ENCODE data around the gene DPYD. TPM values are rescaled to one million over a fixed set of nuclear protein-coding genes. Genes with fewer than 3 reads are reported as not detected.
A peak's percentile ranks its signal among the peaks of the same experiment; 100 is the strongest.

DPYD gene
- total RNA-seq, 1 experiment from 2014 or later, result 0.46 TPM

DNA sequence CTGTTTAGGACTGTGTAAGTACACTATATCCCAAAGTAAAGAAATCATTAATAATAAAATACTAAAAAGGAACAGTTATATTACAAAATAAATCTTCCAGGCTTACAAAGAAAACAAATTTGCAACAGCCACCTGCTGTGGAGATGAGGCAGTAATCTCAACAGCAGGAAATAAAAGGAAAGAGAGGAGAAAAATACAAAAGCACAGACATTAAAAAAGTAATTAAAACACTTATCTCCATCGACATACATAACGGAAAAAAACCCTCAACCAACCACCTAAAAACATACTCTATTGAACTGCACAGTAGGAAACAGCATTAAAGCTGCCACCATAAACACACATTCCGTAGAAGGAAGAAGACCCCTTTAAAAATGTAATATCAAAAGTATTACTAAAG is 317.6 kb downstream of the DPYD start:
- TF ChIP-seq ATF3 (CRISPR knock-in tag; conservative IDR thresholded peaks at IDR 0.05) (no peak), HMGA2 (CRISPR knock-in tag; IDR thresholded peaks at IDR 0.05) (no peak), JAZF1 (CRISPR knock-in tag; IDR thresholded peaks at IDR 0.05) (no peak), IRF2 (CRISPR knock-in tag; IDR thresholded peaks at IDR 0.05; ENCODE audit: borderline replicate concordance, low read depth) (no peak), EMX1 (CRISPR knock-in tag; IDR thresholded peaks at IDR 0.05) (no peak), USF2 (CRISPR knock-in tag; IDR thresholded peaks at IDR 0.05) (no peak), CDX4 (CRISPR knock-in tag; IDR thresholded peaks at IDR 0.05; ENCODE audit: borderline replicate concordance) (no peak), KAT7 (CRISPR knock-in tag; IDR thresholded peaks at IDR 0.05; ENCODE audit: borderline replicate concordance) (no peak), AFF4 (CRISPR knock-in tag; IDR thresholded peaks at IDR 0.05; ENCODE audit: borderline replicate concordance) (no peak)
- TF ChIP-seq, protein P1, sequence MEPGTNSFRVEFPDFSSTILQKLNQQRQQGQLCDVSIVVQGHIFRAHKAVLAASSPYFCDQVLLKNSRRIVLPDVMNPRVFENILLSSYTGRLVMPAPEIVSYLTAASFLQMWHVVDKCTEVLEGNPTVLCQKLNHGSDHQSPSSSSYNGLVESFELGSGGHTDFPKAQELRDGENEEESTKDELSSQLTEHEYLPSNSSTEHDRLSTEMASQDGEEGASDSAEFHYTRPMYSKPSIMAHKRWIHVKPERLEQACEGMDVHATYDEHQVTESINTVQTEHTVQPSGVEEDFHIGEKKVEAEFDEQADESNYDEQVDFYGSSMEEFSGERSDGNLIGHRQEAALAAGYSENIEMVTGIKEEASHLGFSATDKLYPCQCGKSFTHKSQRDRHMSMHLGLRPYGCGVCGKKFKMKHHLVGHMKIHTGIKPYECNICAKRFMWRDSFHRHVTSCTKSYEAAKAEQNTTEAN (CRISPR knock-in tag; IDR thresholded peaks at IDR 0.05), result no peak
- POLR2A ChIA-PET, result no interaction called here
- Mint-ChIP-seq H3K36me3 (no peaks in the 10 kb centered on the region), H3K4me1 (peaks cover 4% of the 10 kb centered on the region; the same call in 1 of the 2 replicates), H3K4me3 (no peak overlapping the region), H3K27ac (no peak overlapping the region), H3K27me3 (ENCODE audit: low read depth) (no peaks in the 10 kb centered on the region), H3K9me3 (no peaks in the 10 kb centered on the region)
- CTCF ChIA-PET, result no interaction called here
- DNase-seq (ENCODE audit: low spot score) (no peak), ATAC-seq (no peak)

GRCh38 chr1:97599447-97599846 is 321.4 kb downstream of the DPYD start:
- Mint-ChIP-seq H3K27me3 (ENCODE audit: low read depth) (no peaks in the 10 kb centered on the region), H3K36me3 (no peaks in the 10 kb centered on the region), H3K4me3 (no peak overlapping the region), H3K9me3 (no peaks in the 10 kb centered on the region), H3K27ac (no peak overlapping the region), H3K4me1 (peaks cover 4% of the 10 kb centered on the region; the same call in 1 of the 2 replicates)
- ChIA-PET POLR2A (interaction anchor here (0.6 kb wide), 2 partner anchors 19 to 174 kb away, joined by 3 to 5 read pairs; no protein-coding TSS in a partner anchor), CTCF (no interaction called here)
- TF ChIP-seq, protein P2, sequence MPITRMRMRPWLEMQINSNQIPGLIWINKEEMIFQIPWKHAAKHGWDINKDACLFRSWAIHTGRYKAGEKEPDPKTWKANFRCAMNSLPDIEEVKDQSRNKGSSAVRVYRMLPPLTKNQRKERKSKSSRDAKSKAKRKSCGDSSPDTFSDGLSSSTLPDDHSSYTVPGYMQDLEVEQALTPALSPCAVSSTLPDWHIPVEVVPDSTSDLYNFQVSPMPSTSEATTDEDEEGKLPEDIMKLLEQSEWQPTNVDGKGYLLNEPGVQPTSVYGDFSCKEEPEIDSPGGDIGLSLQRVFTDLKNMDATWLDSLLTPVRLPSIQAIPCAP (CRISPR knock-in tag; IDR thresholded peaks at IDR 0.05), result no peak
- TF ChIP-seq, protein P3, sequence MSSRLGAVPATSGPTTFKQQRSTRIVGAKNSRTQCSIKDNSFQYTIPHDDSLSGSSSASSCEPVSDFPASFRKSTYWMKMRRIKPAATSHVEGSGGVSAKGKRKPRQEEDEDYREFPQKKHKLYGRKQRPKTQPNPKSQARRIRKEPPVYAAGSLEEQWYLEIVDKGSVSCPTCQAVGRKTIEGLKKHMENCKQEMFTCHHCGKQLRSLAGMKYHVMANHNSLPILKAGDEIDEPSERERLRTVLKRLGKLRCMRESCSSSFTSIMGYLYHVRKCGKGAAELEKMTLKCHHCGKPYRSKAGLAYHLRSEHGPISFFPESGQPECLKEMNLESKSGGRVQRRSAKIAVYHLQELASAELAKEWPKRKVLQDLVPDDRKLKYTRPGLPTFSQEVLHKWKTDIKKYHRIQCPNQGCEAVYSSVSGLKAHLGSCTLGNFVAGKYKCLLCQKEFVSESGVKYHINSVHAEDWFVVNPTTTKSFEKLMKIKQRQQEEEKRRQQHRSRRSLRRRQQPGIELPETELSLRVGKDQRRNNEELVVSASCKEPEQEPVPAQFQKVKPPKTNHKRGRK (CRISPR knock-in tag; IDR thresholded peaks at IDR 0.05; ENCODE audit: borderline replicate concordance), result no peak
- no peak for TF ChIP-seq SMAD3 (CRISPR knock-in tag; IDR thresholded peaks at IDR 0.05; ENCODE audit: borderline replicate concordance)
- no peak for TF ChIP-seq JUN (CRISPR knock-in tag; IDR thresholded peaks at IDR 0.05)
- TF ChIP-seq FOXJ3 (CRISPR knock-in tag; IDR thresholded peaks at IDR 0.05; ENCODE audit: borderline replicate concordance), result no peak
- no peak for TF ChIP-seq ZNF416 (CRISPR knock-in tag; IDR thresholded peaks at IDR 0.05)
- ATAC-seq (peak; percentile 32; the same call in 1 of the 2 replicates), DNase-seq (ENCODE audit: low spot score) (no peak)

Data from WTC11 (cell line).